ENCODE results near the gene AGAP3. TPM values are rescaled to one million over a fixed set of nuclear protein-coding genes. Genes with fewer than 3 reads are reported as not detected.
A peak's percentile ranks its signal among the peaks of the same experiment; 100 is the strongest.

Gene AGAP3
- total and polyA plus RNA-seq, 5 donors from 2014 or later = 1.9 to 24.7 (median 3.0) TPM

- Histone ChIP-seq H3K36me3 (ENCODE audit: control insufficient read depth, insufficient read depth, low read length) (no peaks in the 10 kb centered on the region), H3K27me3 (ENCODE audit: control insufficient read depth, insufficient read depth, low read length) (no peaks in the 10 kb centered on the region), H3K27ac (ENCODE audit: insufficient read depth, low read length, poor library complexity, severe bottlenecking) (no peak overlapping the region), H3K4me3 (ENCODE audit: low read depth, low read length) (no peak overlapping the region), H3K4me1 (ENCODE audit: control insufficient read depth, insufficient read depth, low read length, poor library complexity, severe bottlenecking) (peaks cover 5% of the 10 kb centered on the region), H3K9me3 (ENCODE audit: control insufficient read depth in 2 of 2, low read length in 2 of 2) (no peaks in the 10 kb centered on the region)
- ATAC-seq (ENCODE audit: low read depth in 2 of 2) (no peak), DNase-seq (no peak)
- peak overlapping the region in 1 of 3 donors; percentile 74 for H3K27ac Mint-ChIP-seq
- peaks cover 0 to 8% (median 7%) of the 10 kb centered on the region in 4 donors for H3K4me1 Mint-ChIP-seq
- H3K4me3 Mint-ChIP-seq = no peak overlapping the region
- H3K9me3 Mint-ChIP-seq = no peaks in the 10 kb centered on the region
- peaks cover 37% of the 10 kb centered on the region for H3K27me3 Mint-ChIP-seq
- H3K36me3 Mint-ChIP-seq = peaks cover 8% of the 10 kb centered on the region
Measured at GRCh38 chr7:151176401-151176800, 90.1 kb downstream of the AGAP3 start.

- Mint-ChIP-seq H3K36me3 (peaks cover 5% of the 10 kb centered on the region), H3K27me3 (peaks cover 29% of the 10 kb centered on the region)
Measured at GRCh38 chr7:151177310-151177709, 91.0 kb downstream of the AGAP3 start.

GRCh38 chr7:151178236-151178635 lies 92.0 kb downstream of the AGAP3 start:
- H3K27me3 ChIP-seq (ENCODE audit: control insufficient read depth, insufficient read depth, low read length) = no peaks in the 10 kb centered on the region
- no peaks in the 10 kb centered on the region for H3K9me3 ChIP-seq (ENCODE audit: control insufficient read depth in 2 of 2, low read length in 2 of 2)
- no peak for DNase-seq
- H3K4me1 Mint-ChIP-seq = no peaks in the 10 kb centered on the region
- H3K9me3 Mint-ChIP-seq = no peaks in the 10 kb centered on the region
- no peak overlapping the region for H3K4me3 Mint-ChIP-seq
- H3K36me3 Mint-ChIP-seq = no peaks in the 10 kb centered on the region
- no peak overlapping the region for H3K27ac ChIP-seq (ENCODE audit: insufficient read depth, low read length, poor library complexity, severe bottlenecking)
- no peaks in the 10 kb centered on the region for H3K4me1 ChIP-seq (ENCODE audit: control insufficient read depth, insufficient read depth, low read length, poor library complexity, severe bottlenecking)
- no peak for ATAC-seq (ENCODE audit: low read depth in 2 of 2)
- peaks cover 22% of the 10 kb centered on the region for H3K27me3 Mint-ChIP-seq
- H3K4me3 ChIP-seq (ENCODE audit: low read depth, low read length) = no peak overlapping the region
- H3K27ac Mint-ChIP-seq = no peak overlapping the region
- H3K36me3 ChIP-seq (ENCODE audit: control insufficient read depth, insufficient read depth, low read length) = no peaks in the 10 kb centered on the region

More at GRCh38 chr7:151177310-151177709, 91.0 kb downstream of the AGAP3 start:
- Histone ChIP-seq H3K36me3 (ENCODE audit: control insufficient read depth, insufficient read depth, low read length) (no peaks in the 10 kb centered on the region), H3K27me3 (ENCODE audit: control insufficient read depth, insufficient read depth, low read length) (no peaks in the 10 kb centered on the region), H3K9me3 (ENCODE audit: control insufficient read depth in 2 of 2, low read length in 2 of 2) (no peaks in the 10 kb centered on the region), H3K27ac (ENCODE audit: insufficient read depth, low read length, poor library complexity, severe bottlenecking) (no peak overlapping the region), H3K4me3 (ENCODE audit: low read depth, low read length) (no peak overlapping the region), H3K4me1 (ENCODE audit: control insufficient read depth, insufficient read depth, low read length, poor library complexity, severe bottlenecking) (peaks cover 5% of the 10 kb centered on the region)
- H3K9me3 Mint-ChIP-seq = no peaks in the 10 kb centered on the region
- no peak for DNase-seq
- H3K27ac Mint-ChIP-seq = no peak overlapping the region
- H3K4me3 Mint-ChIP-seq = no peak overlapping the region
- peaks cover 0 to 6% (median 6%) of the 10 kb centered on the region in 4 donors for H3K4me1 Mint-ChIP-seq
- ATAC-seq (ENCODE audit: low read depth in 2 of 2) = no peak

GRCh38 chr7:151178831-151179230 lies 92.6 kb downstream of the AGAP3 start:
- H3K4me1 Mint-ChIP-seq = no peaks in the 10 kb centered on the region
- no peak for DNase-seq
- H3K27ac Mint-ChIP-seq = peak overlapping the region in 1 of 3 donors; percentile 76

GRCh38 chr7:151179287-151179860 lies 93.1 kb downstream of the AGAP3 start:
- H3K27me3 ChIP-seq (ENCODE audit: control insufficient read depth, insufficient read depth, low read length) = no peaks in the 10 kb centered on the region
- H3K36me3 Mint-ChIP-seq = no peaks in the 10 kb centered on the region

More at GRCh38 chr7:151178831-151179230, 92.6 kb downstream of the AGAP3 start:
- Histone ChIP-seq H3K9me3 (ENCODE audit: control insufficient read depth in 2 of 2, low read length in 2 of 2) (no peaks in the 10 kb centered on the region), H3K36me3 (ENCODE audit: control insufficient read depth, insufficient read depth, low read length) (no peaks in the 10 kb centered on the region), H3K4me3 (ENCODE audit: low read depth, low read length) (no peak overlapping the region), H3K27ac (ENCODE audit: insufficient read depth, low read length, poor library complexity, severe bottlenecking) (no peak overlapping the region), H3K27me3 (ENCODE audit: control insufficient read depth, insufficient read depth, low read length) (no peaks in the 10 kb centered on the region), H3K4me1 (ENCODE audit: control insufficient read depth, insufficient read depth, low read length, poor library complexity, severe bottlenecking) (no peaks in the 10 kb centered on the region)
- Mint-ChIP-seq H3K27me3 (peaks cover 22% of the 10 kb centered on the region), H3K36me3 (no peaks in the 10 kb centered on the region), H3K9me3 (no peaks in the 10 kb centered on the region), H3K4me3 (no peak overlapping the region)
- ATAC-seq (ENCODE audit: low read depth in 2 of 2) = no peak

GRCh38 chr7:151179946-151180345 lies 93.7 kb downstream of the AGAP3 start:
- Mint-ChIP-seq H3K36me3 (no peaks in the 10 kb centered on the region), H3K27ac (no peak overlapping the region), H3K9me3 (no peaks in the 10 kb centered on the region), H3K4me1 (no peaks in the 10 kb centered on the region), H3K27me3 (peaks cover 19% of the 10 kb centered on the region), H3K4me3 (no peak overlapping the region)
- H3K27ac ChIP-seq (ENCODE audit: insufficient read depth, low read length, poor library complexity, severe bottlenecking) = no peak overlapping the region
- no peaks in the 10 kb centered on the region for H3K27me3 ChIP-seq (ENCODE audit: control insufficient read depth, insufficient read depth, low read length)
- H3K9me3 ChIP-seq (ENCODE audit: control insufficient read depth in 2 of 2, low read length in 2 of 2) = no peaks in the 10 kb centered on the region
- no peak for ATAC-seq (ENCODE audit: low read depth in 2 of 2)
- no peaks in the 10 kb centered on the region for H3K4me1 ChIP-seq (ENCODE audit: control insufficient read depth, insufficient read depth, low read length, poor library complexity, severe bottlenecking)
- no peak for DNase-seq
- H3K36me3 ChIP-seq (ENCODE audit: control insufficient read depth, insufficient read depth, low read length) = no peaks in the 10 kb centered on the region
- no peak overlapping the region for H3K4me3 ChIP-seq (ENCODE audit: low read depth, low read length)

More at GRCh38 chr7:151179287-151179860, 93.1 kb downstream of the AGAP3 start:
- H3K27me3 Mint-ChIP-seq = peaks cover 19% of the 10 kb centered on the region
- Histone ChIP-seq H3K9me3 (ENCODE audit: control insufficient read depth in 2 of 2, low read length in 2 of 2) (no peaks in the 10 kb centered on the region), H3K4me1 (ENCODE audit: control insufficient read depth, insufficient read depth, low read length, poor library complexity, severe bottlenecking) (no peaks in the 10 kb centered on the region), H3K4me3 (ENCODE audit: low read depth, low read length) (no peak overlapping the region), H3K36me3 (ENCODE audit: control insufficient read depth, insufficient read depth, low read length) (no peaks in the 10 kb centered on the region), H3K27ac (ENCODE audit: insufficient read depth, low read length, poor library complexity, severe bottlenecking) (no peak overlapping the region)
- no peak for DNase-seq
- no peak for ATAC-seq (ENCODE audit: low read depth in 2 of 2)
- H3K4me3 Mint-ChIP-seq = no peak overlapping the region
- H3K9me3 Mint-ChIP-seq = no peaks in the 10 kb centered on the region
- H3K27ac Mint-ChIP-seq = peak overlapping the region in 1 of 3 donors; percentile 76
- H3K4me1 Mint-ChIP-seq = no peaks in the 10 kb centered on the region

GRCh38 chr7:151181011-151181431 lies 94.7 kb downstream of the AGAP3 start:
- no peaks in the 10 kb centered on the region for H3K9me3 Mint-ChIP-seq
- H3K36me3 Mint-ChIP-seq = no peaks in the 10 kb centered on the region
- H3K27me3 Mint-ChIP-seq = peaks cover 15% of the 10 kb centered on the region
- no peak overlapping the region for H3K27ac Mint-ChIP-seq
- no peak for ATAC-seq (ENCODE audit: low read depth in 2 of 2)
- H3K4me1 Mint-ChIP-seq = no peaks in the 10 kb centered on the region
- Histone ChIP-seq H3K27me3 (ENCODE audit: control insufficient read depth, insufficient read depth, low read length) (no peaks in the 10 kb centered on the region), H3K27ac (ENCODE audit: insufficient read depth, low read length, poor library complexity, severe bottlenecking) (no peak overlapping the region), H3K4me3 (ENCODE audit: low read depth, low read length) (no peak overlapping the region), H3K4me1 (ENCODE audit: control insufficient read depth, insufficient read depth, low read length, poor library complexity, severe bottlenecking) (no peaks in the 10 kb centered on the region), H3K36me3 (ENCODE audit: control insufficient read depth, insufficient read depth, low read length) (no peaks in the 10 kb centered on the region), H3K9me3 (ENCODE audit: control insufficient read depth in 2 of 2, low read length in 2 of 2) (no peaks in the 10 kb centered on the region)
- no peak overlapping the region for H3K4me3 Mint-ChIP-seq
- no peak for DNase-seq
